T1000 (cell line): ENCODE data around the gene KPNA6.
A peak's percentile ranks its signal among the peaks of the same experiment; 100 is the strongest.

Source experiments
- DNase-seq: peaks from one replicate; lab custom pipeline; 2025; ENCODE audit warnings: mixed read lengths; lab: John Stamatoyannopoulos, UW

Gene KPNA6

GRCh38 chr1:32187850-32188249 lies 80.0 kb downstream of the KPNA6 start:
- DNase-seq, result no peak

- no peak for DNase-seq
Observed at GRCh38 chr1:32192220-32192948, 84.5 kb downstream of the KPNA6 start.

- no peak for DNase-seq
Observed at GRCh38 chr1:32194984-32195383, 87.1 kb downstream of the KPNA6 start.

- no peak for DNase-seq
Observed at GRCh38 chr1:32195531-32195930, 87.7 kb downstream of the KPNA6 start.

GRCh38 chr1:32195972-32196823 lies 88.3 kb downstream of the KPNA6 start:
- DNase-seq, result no peak

GRCh38 chr1:32197074-32197473 lies 89.2 kb downstream of the KPNA6 start:
- DNase-seq, result no peak

- no peak for DNase-seq
Observed at GRCh38 chr1:32197837-32198236, 90.0 kb downstream of the KPNA6 start.

GRCh38 chr1:32198237-32199042 lies 90.6 kb downstream of the KPNA6 start:
- no peak for DNase-seq

GRCh38 chr1:32199043-32199716 lies 91.3 kb downstream of the KPNA6 start:
- no peak for DNase-seq

- DNase-seq, result no peak
Observed at GRCh38 chr1:32199717-32200072, 91.8 kb downstream of the KPNA6 start.

GRCh38 chr1:32200226-32201010 lies 92.6 kb downstream of the KPNA6 start, which contains the start of gene CCDC28B:
Gene CCDC28B (plus strand): TSS chr1:32200595. CDS start chr1:32201936, 1,341 bp downstream.
- peak; percentile 56 for DNase-seq

- peak; percentile 32 for DNase-seq
Observed at GRCh38 chr1:32201011-32201855, 93.4 kb downstream of the KPNA6 start.

GRCh38 chr1:32204943-32205361 lies 97.1 kb downstream of the KPNA6 start:
- DNase-seq, result no peak

GRCh38 chr1:32205401-32206370 lies 97.8 kb downstream of the KPNA6 start, which contains the start of gene IQCC:
Gene IQCC (plus strand): TSS chr1:32205671. CDS start chr1:32205682, 11 bp downstream.
- DNase-seq, result peak; percentile 70

GRCh38 chr1:32208469-32208868 lies 100.6 kb downstream of the KPNA6 start:
- DNase-seq, result no peak

GRCh38 chr1:32208891-32209328 lies 101.1 kb downstream of the KPNA6 start, which contains the start of gene DCDC2B:
Gene DCDC2B (plus strand): TSS chr1:32209089. CDS start chr1:32209094, 5 bp downstream.
- DNase-seq, result no peak

GRCh38 chr1:32215629-32216480 lies 108.0 kb downstream of the KPNA6 start:
- peak; percentile 32 for DNase-seq
